ENCODE results near the gene RUNX2.

RUNX2 gene

GRCh38 chr6:45467853-45468252 is 139.7 kb downstream of the RUNX2 start:
- no peaks in the 10 kb centered on the region; the same call in 1 of the 2 replicates for H3K27me3 ChIP-seq (replicated peaks; ENCODE audit: control insufficient read depth, insufficient read depth, low read length)
- no peak for TF ChIP-seq CTCF (IDR thresholded peaks at IDR 0.05; ENCODE audit: insufficient read depth, low read length, poor library complexity, severe bottlenecking)
- H3K4me3 ChIP-seq (replicated peaks; ENCODE audit: low read depth, low read length), result no peak overlapping the region
- no peak for DNase-seq (ENCODE audit: extremely low read depth, insufficient read length)
- no peaks in the 10 kb centered on the region for H3K36me3 ChIP-seq (ENCODE audit: control insufficient read depth, insufficient read depth, low read length)

GRCh38 chr6:45469663-45470062 is 141.5 kb downstream of the RUNX2 start:
- no peaks in the 10 kb centered on the region for H3K36me3 ChIP-seq (ENCODE audit: control insufficient read depth, insufficient read depth, low read length)
- DNase-seq (ENCODE audit: extremely low read depth, insufficient read length), result no peak
- no peak for TF ChIP-seq CTCF (IDR thresholded peaks at IDR 0.05; ENCODE audit: insufficient read depth, low read length, poor library complexity, severe bottlenecking)
- no peaks in the 10 kb centered on the region; the same call in 1 of the 2 replicates for H3K27me3 ChIP-seq (replicated peaks; ENCODE audit: control insufficient read depth, insufficient read depth, low read length)
- no peak overlapping the region for H3K4me3 ChIP-seq (replicated peaks; ENCODE audit: low read depth, low read length)

- no peaks in the 10 kb centered on the region; the same call in 1 of the 2 replicates for H3K27me3 ChIP-seq (replicated peaks; ENCODE audit: control insufficient read depth, insufficient read depth, low read length)
- no peak for TF ChIP-seq CTCF (IDR thresholded peaks at IDR 0.05; ENCODE audit: insufficient read depth, low read length, poor library complexity, severe bottlenecking)
- H3K4me3 ChIP-seq (replicated peaks; ENCODE audit: low read depth, low read length), result no peak overlapping the region
- DNase-seq (ENCODE audit: extremely low read depth, insufficient read length), result no peak
- no peaks in the 10 kb centered on the region for H3K36me3 ChIP-seq (ENCODE audit: control insufficient read depth, insufficient read depth, low read length)
Observed at GRCh38 chr6:45470131-45470738, 142.1 kb downstream of the RUNX2 start.

- DNase-seq (ENCODE audit: extremely low read depth, insufficient read length), result no peak
- no peak for TF ChIP-seq CTCF (IDR thresholded peaks at IDR 0.05; ENCODE audit: insufficient read depth, low read length, poor library complexity, severe bottlenecking)
- no peaks in the 10 kb centered on the region for H3K36me3 ChIP-seq (ENCODE audit: control insufficient read depth, insufficient read depth, low read length)
- no peaks in the 10 kb centered on the region; the same call in 1 of the 2 replicates for H3K27me3 ChIP-seq (replicated peaks; ENCODE audit: control insufficient read depth, insufficient read depth, low read length)
- H3K4me3 ChIP-seq (replicated peaks; ENCODE audit: low read depth, low read length), result no peak overlapping the region
Observed at GRCh38 chr6:45472382-45472781, 144.3 kb downstream of the RUNX2 start.

- no peak for TF ChIP-seq CTCF (IDR thresholded peaks at IDR 0.05; ENCODE audit: insufficient read depth, low read length, poor library complexity, severe bottlenecking)
Observed at GRCh38 chr6:45473121-45473993, 145.2 kb downstream of the RUNX2 start.

More at GRCh38 chr6:45473121-45473993, 145.2 kb downstream of the RUNX2 start:
- no peaks in the 10 kb centered on the region; the same call in 1 of the 2 replicates for H3K27me3 ChIP-seq (replicated peaks; ENCODE audit: control insufficient read depth, insufficient read depth, low read length)
- no peak overlapping the region for H3K4me3 ChIP-seq (replicated peaks; ENCODE audit: low read depth, low read length)
- DNase-seq (ENCODE audit: extremely low read depth, insufficient read length), result no peak
- no peaks in the 10 kb centered on the region for H3K36me3 ChIP-seq (ENCODE audit: control insufficient read depth, insufficient read depth, low read length)
